Measurements from ENCODE around the gene SUGCT.

Gene SUGCT

DNA sequence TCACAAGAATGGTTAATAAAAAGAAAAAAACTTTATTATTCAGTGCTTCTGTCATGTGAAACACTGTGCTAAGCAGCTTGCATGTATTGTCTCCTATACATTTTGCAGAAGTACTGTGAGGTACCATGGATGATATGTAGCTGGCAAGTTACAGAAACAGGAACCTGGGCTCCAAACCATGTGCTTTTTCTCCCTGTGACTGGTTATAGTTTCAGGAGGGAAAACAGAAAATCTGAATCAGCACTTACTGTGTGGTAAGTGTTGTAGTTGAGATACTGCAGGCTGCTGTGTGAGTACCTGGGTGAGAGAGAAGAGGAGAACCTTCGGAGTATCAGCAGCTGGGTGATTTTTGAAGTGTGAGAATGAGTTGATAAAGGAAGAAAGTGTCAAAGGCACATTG is 285.0 kb downstream of the SUGCT start:
- no peak for DNase-seq

DNA sequence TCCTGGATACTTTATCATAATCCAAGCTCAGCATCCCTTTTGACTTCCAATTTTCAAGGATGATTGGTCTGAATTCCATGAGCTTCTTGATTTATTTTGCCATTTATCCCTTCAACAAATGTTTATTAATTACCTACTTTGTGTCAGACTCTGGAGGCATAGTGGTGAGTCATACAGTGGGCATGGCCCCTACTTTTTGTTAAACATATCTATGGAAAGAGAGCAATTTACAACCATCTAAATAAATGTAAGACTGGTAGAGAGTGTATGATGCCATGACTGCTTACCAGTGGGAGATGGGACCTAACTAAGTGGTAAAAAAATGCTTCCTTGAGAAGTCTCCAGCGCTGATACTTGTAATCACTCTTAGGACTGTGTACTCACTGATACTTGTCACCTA is 286.6 kb downstream of the SUGCT start:
- no peak for DNase-seq

GRCh38 chr7:40425696-40426095 is 290.9 kb downstream of the SUGCT start:
- DNase-seq, result no peak

GRCh38 chr7:40428421-40428820 is 293.6 kb downstream of the SUGCT start:
- DNase-seq, result no peak

DNA sequence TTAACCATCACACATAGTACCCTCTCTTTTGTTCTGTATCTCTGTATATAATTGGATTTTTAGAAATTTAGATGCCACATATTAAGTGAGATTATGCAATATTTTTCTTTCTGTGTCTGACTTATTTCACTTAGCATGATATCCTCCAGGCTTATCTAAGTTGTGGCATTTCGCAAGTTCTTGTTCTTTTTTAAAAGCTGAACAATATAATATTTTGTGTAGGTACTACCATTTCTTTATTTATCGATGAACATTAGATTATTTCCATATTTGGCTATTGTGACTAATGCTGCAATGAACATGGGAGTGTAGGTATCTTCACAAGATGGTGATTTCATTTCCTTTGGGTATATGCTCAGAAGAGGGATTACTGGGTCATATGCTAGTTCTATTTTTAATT is 295.0 kb downstream of the SUGCT start:
- DNase-seq, result no peak

DNA sequence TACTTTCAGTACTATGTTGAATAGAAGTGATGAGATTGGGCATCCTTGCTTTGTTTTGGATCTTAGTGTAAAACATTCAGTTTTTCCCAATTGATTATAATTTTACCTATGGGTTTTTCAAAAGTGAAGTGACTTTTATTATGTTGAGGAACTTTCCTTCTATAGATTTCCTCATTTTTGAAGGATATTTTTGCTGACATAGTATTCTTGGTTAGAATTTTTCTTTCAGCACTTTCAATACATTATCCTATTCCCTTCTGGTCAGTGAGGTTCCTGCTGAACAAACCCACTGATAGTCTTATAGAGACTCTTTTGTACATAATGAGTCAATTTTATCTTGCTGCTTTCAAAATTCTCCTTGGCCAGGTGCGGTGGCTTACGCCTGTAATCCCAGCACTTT is 297.2 kb downstream of the SUGCT start:
- DNase-seq, result no peak

DNA sequence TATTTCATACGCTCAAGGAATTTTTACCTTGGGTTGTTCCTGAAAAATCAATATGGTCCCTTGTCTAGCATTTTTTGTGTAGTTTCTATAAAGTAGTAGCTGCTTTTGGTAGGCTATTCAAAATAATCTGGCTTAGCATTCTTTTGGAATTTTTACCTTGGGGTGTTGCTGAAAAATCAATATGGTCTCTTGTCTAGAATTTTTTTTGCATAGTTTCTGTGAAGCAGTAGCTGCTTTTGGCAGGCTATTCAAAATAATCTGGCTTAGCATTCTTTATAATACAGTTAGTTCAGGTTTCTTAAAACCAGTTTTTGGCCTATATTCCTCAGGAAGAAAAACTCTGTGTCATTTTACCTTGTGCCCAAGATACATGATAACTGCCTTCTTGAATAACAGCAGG is 301.9 kb downstream of the SUGCT start:
- DNase-seq, result no peak

- peak; percentile 15 for DNase-seq
Observed at GRCh38 chr7:40437498-40437897, 302.7 kb downstream of the SUGCT start.

GRCh38 chr7:40437936-40438634 is 303.3 kb downstream of the SUGCT start:
- no peak for DNase-seq

DNA sequence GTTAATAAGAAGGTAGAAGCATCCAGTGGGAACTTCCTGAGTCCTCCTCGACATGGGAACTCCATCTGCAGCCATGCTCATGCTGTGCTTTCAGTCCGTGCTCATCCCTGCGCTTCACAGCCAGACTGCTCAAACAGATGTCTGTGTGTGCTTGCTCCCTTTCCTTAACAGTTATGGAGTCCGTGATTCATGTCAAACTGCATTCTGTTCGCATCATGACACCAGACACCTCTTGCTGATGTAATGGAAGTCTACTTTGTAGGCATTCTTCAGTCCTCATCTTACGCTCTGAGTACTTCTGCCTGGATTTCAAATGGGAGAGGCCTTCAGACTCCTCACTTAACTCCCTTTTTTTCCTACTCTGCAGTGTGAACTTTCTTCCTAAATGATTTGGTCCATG is 304.9 kb downstream of the SUGCT start:
- DNase-seq, result peak; percentile 3

GRCh38 chr7:40447345-40447744 is 312.5 kb downstream of the SUGCT start:
- DNase-seq, result no peak

GRCh38 chr7:40455485-40455884 is 320.7 kb downstream of the SUGCT start:
- DNase-seq, result no peak

DNA sequence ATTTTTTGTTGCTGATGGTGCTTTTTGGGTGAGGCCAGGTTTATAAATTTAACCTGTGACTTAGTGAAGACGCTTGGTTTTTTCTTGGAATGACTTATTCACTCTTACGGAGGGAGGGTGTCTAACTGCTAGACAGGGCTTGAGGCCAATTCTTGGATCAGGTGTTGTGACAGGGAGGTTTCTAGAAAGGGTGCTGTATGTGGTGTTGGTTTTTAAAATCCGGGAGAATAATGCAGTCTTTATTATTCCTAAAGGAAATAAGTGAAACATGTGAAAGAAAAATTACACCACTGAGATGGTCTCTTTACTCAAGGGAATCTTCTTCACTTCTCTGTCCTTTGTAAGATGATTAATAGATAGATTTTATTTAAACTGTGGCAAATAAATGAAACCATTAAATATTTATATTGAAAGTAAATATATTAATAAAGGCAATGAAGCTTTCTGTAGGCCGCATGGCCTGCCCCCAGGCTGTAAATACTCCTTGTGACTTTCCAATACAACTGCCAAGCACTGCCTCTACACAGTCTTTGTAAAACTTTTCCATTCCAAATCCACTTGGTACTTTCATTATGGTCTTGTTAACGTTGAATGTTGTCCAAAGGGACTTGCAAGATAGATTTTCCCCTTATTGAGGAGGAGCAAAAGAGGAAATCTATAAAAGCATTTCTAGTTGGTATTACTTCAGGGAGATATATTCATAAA is 323.1 kb downstream of the SUGCT start:
- DNase-seq, result no peak

GRCh38 chr7:40463446-40463845 is 328.6 kb downstream of the SUGCT start:
- no peak for DNase-seq

GRCh38 chr7:40468891-40469864 is 334.4 kb downstream of the SUGCT start:
- DNase-seq, result no peak

- DNase-seq, result no peak
Observed at GRCh38 chr7:40470091-40470592, 335.3 kb downstream of the SUGCT start.

DNA sequence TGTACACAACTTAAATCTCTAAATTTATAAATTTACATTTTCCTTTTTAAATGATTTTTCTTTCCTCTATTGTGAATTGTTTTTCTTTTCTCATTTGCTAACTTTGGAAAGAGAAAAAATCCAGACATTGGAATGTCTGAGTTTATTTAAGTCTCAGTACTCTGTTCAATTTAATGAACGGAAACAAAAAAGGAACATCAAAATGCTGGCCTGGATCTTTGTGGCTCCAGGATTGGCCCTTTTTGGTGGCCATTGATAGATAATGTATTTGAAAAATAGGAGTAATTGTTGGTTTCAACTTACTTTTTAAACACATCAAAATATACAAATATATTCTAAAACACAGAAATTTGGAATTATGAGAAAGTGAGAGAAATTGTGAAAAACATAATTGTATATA is 336.0 kb downstream of the SUGCT start:
- no peak for DNase-seq

GRCh38 chr7:40471891-40472290 is 337.1 kb downstream of the SUGCT start:
- no peak for DNase-seq

DNA sequence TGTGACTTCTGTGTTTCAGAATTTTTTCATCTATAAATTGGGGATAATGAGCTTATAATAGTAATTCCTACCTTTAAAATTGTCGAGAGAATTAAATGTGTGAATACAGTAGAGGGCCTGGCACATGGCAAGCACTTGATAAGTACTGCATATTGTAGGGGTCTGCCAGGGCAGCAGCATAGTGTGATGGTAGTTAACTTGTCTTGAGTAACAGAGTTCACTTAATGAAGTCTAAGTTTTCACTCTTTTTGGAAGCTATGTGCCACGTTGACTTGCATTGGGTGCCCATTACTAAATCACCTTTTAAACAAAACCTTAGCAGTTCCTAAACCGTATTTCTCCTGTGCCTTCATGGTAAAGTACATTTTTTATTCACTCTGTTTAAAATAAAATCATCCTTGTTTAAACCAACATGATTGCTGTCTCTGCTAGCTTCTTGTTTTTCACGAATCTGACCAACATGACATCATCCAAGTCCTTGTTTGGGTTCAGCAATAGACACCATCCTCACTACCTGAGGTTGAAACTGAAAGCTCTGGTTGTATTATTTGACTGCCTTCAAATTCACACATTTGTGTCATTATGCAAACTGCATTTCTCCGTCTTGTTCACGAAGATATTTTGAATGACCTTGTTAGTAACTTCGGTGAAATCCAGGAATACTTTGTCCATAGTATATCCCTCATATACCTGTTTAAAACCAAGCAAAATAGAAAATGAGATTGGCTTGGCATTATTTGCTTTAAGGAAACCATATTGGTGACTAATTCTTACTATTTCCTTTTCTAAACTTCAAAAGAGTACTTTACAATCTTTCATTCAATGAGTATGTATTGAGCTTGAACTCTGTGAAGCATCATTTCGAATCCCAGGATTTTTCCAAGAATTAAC is 340.2 kb downstream of the SUGCT start:
- DNase-seq, result no peak

- DNase-seq, result no peak
Observed at GRCh38 chr7:40475681-40475982, 340.8 kb downstream of the SUGCT start.

- no peak for DNase-seq
Observed at GRCh38 chr7:40477094-40477493, 342.3 kb downstream of the SUGCT start.

DNA sequence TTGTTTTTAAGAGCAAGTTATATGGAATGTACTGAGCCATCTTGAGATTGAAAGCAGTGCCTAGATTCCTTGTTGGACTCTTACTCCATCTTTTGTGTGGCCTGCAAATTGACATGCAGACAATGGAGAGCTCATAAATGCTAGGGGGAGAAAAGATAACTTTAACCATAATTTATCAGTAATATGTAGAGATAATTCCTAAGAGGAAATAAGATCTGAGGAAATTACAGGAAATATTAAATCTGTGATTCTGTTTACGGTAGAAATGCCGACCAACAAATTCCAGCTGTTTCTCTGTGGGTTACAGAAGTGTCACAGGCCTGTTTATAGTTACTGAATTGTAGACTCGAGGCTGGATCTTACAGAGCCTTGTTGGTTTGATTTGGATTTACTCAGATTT is 348.0 kb downstream of the SUGCT start:
- no peak for DNase-seq

DNA sequence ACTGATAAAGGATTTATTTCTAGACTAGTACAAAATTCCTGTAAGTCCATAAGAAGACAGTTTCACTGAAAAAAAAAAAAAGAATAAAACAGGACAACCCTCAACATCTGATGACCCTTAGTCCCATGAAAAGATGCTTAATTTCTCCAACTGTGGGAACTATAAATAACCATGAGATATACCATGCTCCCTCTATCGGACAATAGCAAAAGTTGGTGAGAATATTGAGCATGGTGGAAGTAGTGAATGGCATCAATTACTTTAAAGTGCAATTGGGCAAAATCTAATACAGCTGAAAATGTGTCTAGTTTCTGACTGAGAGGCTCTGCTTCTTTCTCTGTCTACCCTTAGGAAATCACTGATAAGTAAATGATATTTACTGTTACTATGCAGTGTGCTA is 348.8 kb downstream of the SUGCT start:
- no peak for DNase-seq

Data from NCI-H1694 (cell line).